Transverse colon (tissue), 4 donors: Measurements from ENCODE around the gene UBFD1.

Experiments
- EP300 ChIP-seq: sonication (generic); formaldehyde crosslinking; IDR thresholded peaks from one replicate; pipeline ENCODE4 v1.6.1; 2017; ENCODE audit warnings: antibody characterized with exemption, low read depth
- POLR2AphosphoS5 ChIP-seq, 3 donors: sonication (generic); formaldehyde crosslinking; IDR thresholded peaks; one replicate each; pipeline ENCODE4 v1.6.1; 2016; ENCODE audit warnings: antibody characterized with exemption in 3 of 3
- TF ChIP-seq, protein P1 (sequence below), 5 experiments: fragments of 200-600 bp in 3 of 5; fragments of 450-650 bp in 2 of 5; sonication (generic) in 3 of 5; IDR thresholded peaks; 1 replicate in 2 of 5; 2 replicates in 3 of 5; pipeline ENCODE4 v1.5.1; 2016 to 2017; ENCODE audit warnings: antibody characterized with exemption in 5 of 5, inconsistent platforms in 3 of 5, mild to moderate bottlenecking in 2 of 5, moderate library complexity in 1 of 5

GRCh38 chr16:23534868-23535860, 22.4 kb upstream of the UBFD1 start:
- no peak for TF ChIP-seq POLR2AphosphoS5 (IDR thresholded peaks at IDR 0.05)
- TF ChIP-seq, protein P1, sequence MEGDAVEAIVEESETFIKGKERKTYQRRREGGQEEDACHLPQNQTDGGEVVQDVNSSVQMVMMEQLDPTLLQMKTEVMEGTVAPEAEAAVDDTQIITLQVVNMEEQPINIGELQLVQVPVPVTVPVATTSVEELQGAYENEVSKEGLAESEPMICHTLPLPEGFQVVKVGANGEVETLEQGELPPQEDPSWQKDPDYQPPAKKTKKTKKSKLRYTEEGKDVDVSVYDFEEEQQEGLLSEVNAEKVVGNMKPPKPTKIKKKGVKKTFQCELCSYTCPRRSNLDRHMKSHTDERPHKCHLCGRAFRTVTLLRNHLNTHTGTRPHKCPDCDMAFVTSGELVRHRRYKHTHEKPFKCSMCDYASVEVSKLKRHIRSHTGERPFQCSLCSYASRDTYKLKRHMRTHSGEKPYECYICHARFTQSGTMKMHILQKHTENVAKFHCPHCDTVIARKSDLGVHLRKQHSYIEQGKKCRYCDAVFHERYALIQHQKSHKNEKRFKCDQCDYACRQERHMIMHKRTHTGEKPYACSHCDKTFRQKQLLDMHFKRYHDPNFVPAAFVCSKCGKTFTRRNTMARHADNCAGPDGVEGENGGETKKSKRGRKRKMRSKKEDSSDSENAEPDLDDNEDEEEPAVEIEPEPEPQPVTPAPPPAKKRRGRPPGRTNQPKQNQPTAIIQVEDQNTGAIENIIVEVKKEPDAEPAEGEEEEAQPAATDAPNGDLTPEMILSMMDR (IDR thresholded peaks at IDR 0.05), result no peak
- no peak for TF ChIP-seq EP300
